ENCODE results near the gene MYO5B. TPM values are rescaled to one million over a fixed set of nuclear protein-coding genes. Genes with fewer than 3 reads are reported as not detected.

Gene MYO5B
- total and polyA plus RNA-seq, 10 of the 15 experiments (the other 5 are each of a cell fraction or from before 2014, with no cell fraction given), result 2.5 to 4.5 (median 3.3) TPM

GRCh38 chr18:50201476-50202018 lies 6.6 kb upstream of the MYO5B start:
- no peaks in the 10 kb centered on the region; the same call in 2 of the 3 replicates for H3K9me3 ChIP-seq (replicated peaks; ENCODE audit: control insufficient read depth, insufficient read depth, low read length)
- H3K79me2 ChIP-seq (ENCODE audit: control insufficient read depth, insufficient read depth, low read length), result no peaks in the 10 kb centered on the region
- no peak overlapping the region for H3K4me2 ChIP-seq (ENCODE audit: control insufficient read depth, insufficient read depth)
- ChIA-PET CTCF (interaction anchor here (0.7 to 5.9 kb wide), 8 partner anchors 16 to 228 kb away, joined by 3 to 55 read pairs (median 4); no protein-coding TSS in a partner anchor), SMC1A (ENCODE audit: uncharacterized antibody, unreplicated experiment) (interaction anchor here (0.9 to 6.3 kb wide), 11 partner anchors 16 to 341 kb away, joined by 3 to 59 read pairs (median 4); partner anchors contain the start of gene MBD1), POLR2A (no interaction called here), RAD21 (ENCODE audit: unreplicated experiment) (interaction anchor here (1.3 to 4.4 kb wide), 4 partner anchors 146 to 228 kb away, joined by 4 to 42 read pairs (median 5); no protein-coding TSS in a partner anchor)
- no peak for ATAC-seq
- no peaks in the 10 kb centered on the region for H3K4me1 ChIP-seq (ENCODE audit: control insufficient read depth, insufficient read depth, low read length)
- no peaks in the 10 kb centered on the region for H4K20me1 ChIP-seq (ENCODE audit: control insufficient read depth, insufficient read depth)
- no peak overlapping the region for H3K4me3 ChIP-seq
- no peaks in the 10 kb centered on the region for H3K36me3 ChIP-seq (ENCODE audit: control insufficient read depth in 2 of 2, insufficient read depth in 2 of 2, low read length in 1 of 2)
- no TSS peak for BruUV-seq (replicated peaks)
- H3K9ac ChIP-seq (ENCODE audit: control insufficient read depth, insufficient read depth, low read length), result no peak overlapping the region
- TF ChIP-seq SP1 (IDR thresholded peaks at IDR 0.05; ENCODE audit: low read depth, low read length) (no peak), MTA3 (IDR thresholded peaks at IDR 0.05; ENCODE audit: borderline replicate concordance, low read length) (no peak), TAF1 (IDR thresholded peaks at IDR 0.05; ENCODE audit: borderline replicate concordance, low read depth, low read length) (no peak), MLLT1 (IDR thresholded peaks at IDR 0.05) (no peak), CREB1 (IDR thresholded peaks at IDR 0.05; ENCODE audit: low read depth) (no peak), LARP7 (IDR thresholded peaks at IDR 0.05) (no peak), NFIC (IDR thresholded peaks at IDR 0.05; ENCODE audit: low read depth, low read length) (no peak), KAT2A (conservative IDR thresholded peaks at IDR 0.05; ENCODE audit: control insufficient read depth, low read depth, low read length) (no peak), IRF5 (IDR thresholded peaks at IDR 0.05; ENCODE audit: borderline replicate concordance) (no peak), CTCF (IDR thresholded peaks at IDR 0.05 in 2 of 3, conservative IDR thresholded peaks at IDR 0.05 in 1 of 3; ENCODE audit: control insufficient read depth in 2 of 3, extremely low read depth in 1 of 3, insufficient read depth in 1 of 3, low read depth in 3 of 3, low read length in 3 of 3) (no peak), DPF2 (IDR thresholded peaks at IDR 0.05) (no peak), NFXL1 (IDR thresholded peaks at IDR 0.05; ENCODE audit: borderline replicate concordance) (no peak), RELB (IDR thresholded peaks at IDR 0.05; ENCODE audit: low read depth) (no peak), SMARCA5 (IDR thresholded peaks at IDR 0.05) (no peak)
- no peak for DNase-seq (ENCODE audit: low read depth, low spot score)
- H2AFZ ChIP-seq (ENCODE audit: control insufficient read depth, low read depth, low read length), result no peak overlapping the region
- intact Hi-C loops (cut with micrococcal nuclease; ENCODE audit: unreplicated experiment), result loop anchor here (5.0 to 10.0 kb wide), 3 partner anchors 156 to 337 kb away; no protein-coding TSS in a partner anchor
- WGBS (ENCODE audit: insufficient coverage, insufficient replicate concordance, low lambda C conversion rate, missing lambda C conversion rate), result 13% methylated on average over 1 of the region's 1 CpG
- no peak for FAIRE-seq
- in situ Hi-C loops (cut with MboI), result no loop called here
- peaks cover 1 to 4% of the 10 kb centered on the region in 2 experiments; a peak in 2 of 4 replicates for H3K27me3 ChIP-seq (replicated peaks in 1 of 2; ENCODE audit: control insufficient read depth in 2 of 2, insufficient read depth in 2 of 2, low read length in 1 of 2)
- H3K27ac ChIP-seq (ENCODE audit: control insufficient read depth, insufficient read depth), result no peak overlapping the region
